Rectal smooth muscle tissue (tissue), 1 donor: Measurements from ENCODE around the gene MAMDC2.
A peak's percentile ranks its signal among the peaks of the same experiment; 100 is the strongest.

ENCODE experiments used
- H3K27ac ChIP-seq: one replicate; pipeline ENCODE4 v1.7.0; 2013; ENCODE audit warnings: low read depth, low read length, inconsistent platforms
- H3K27me3 ChIP-seq: one replicate; pipeline ENCODE4 v1.7.0; 2013; ENCODE audit warnings: low read length; ENCODE audit not compliant: control insufficient read depth, insufficient read depth
- H3K36me3 ChIP-seq: one replicate; pipeline ENCODE4 v1.7.0; 2013; ENCODE audit warnings: low read length; ENCODE audit not compliant: control insufficient read depth, insufficient read depth
- H3K4me1 ChIP-seq: one replicate; pipeline ENCODE4 v1.7.0; 2013; ENCODE audit warnings: low read length; ENCODE audit not compliant: control insufficient read depth, insufficient read depth
- H3K4me3 ChIP-seq: one replicate; pipeline ENCODE4 v1.7.0; 2013; ENCODE audit warnings: low read length
- H3K9ac ChIP-seq: one replicate; pipeline ENCODE4 v1.7.0; 2013; ENCODE audit warnings: low read length

The MAMDC2 gene

GRCh38 chr9:70117835-70118319 lies 74.2 kb downstream of the MAMDC2 start:
- Histone ChIP-seq H3K27ac (no peak overlapping the region), H3K36me3 (no peaks in the 10 kb centered on the region), H3K4me1 (peaks cover 9% of the 10 kb centered on the region), H3K4me3 (no peak overlapping the region), H3K27me3 (no peaks in the 10 kb centered on the region), H3K9ac (no peak overlapping the region)

DNA sequence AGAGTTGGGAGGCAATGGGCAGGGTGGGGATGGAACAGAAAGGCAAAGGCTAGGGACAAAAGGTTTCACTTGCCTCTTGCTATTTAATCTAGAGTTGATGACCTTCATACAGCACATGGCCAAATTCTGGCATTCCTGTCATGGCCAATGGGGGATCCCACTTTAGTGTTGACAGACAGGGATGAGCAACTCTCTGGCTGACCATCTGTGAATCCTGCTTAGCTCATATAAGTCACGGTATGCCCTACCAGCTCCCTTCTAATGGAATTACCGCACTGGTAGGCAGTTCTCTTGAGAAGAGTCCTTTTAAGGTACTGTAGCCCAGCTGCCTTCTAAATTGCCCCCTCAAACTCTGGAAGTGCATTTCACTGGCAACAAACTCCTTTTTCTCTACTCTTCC lies 76.1 kb downstream of the MAMDC2 start:
- Histone ChIP-seq H3K4me3 (no peak overlapping the region), H3K27me3 (no peaks in the 10 kb centered on the region), H3K27ac (no peak overlapping the region), H3K9ac (no peak overlapping the region), H3K4me1 (peaks cover 6% of the 10 kb centered on the region), H3K36me3 (no peaks in the 10 kb centered on the region)

DNA sequence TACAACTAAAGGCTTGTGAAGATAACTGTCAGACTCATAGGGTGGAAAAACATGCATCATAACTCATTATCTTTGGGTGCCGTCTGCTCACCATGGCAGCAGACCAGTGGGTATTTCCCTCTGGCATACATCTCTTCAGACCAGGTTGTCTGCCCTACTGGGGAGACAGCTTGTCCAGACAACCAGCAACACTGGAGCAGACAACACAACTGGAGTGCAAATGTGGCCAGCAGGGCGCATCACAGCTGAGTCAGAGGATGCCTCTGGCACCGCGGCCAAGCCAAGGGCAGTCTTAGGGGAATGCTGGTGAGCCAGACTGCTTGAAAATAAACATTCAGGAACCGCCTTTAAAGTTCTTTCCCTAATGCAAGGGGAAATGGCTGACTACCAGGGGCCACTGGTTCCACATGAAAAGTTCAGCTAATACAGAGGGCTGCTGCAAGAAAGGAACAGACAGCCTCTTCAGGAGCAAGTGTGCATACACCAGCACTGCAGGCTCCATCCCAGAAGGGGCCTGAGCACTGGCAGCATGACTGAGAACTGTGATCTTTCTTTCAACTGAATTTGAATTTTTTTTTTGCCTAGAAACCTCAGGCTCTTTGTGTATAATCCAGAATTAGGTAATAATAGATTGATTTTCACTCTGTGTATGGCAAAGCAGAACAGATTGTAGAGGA lies 77.3 kb downstream of the MAMDC2 start:
- Histone ChIP-seq H3K36me3 (no peaks in the 10 kb centered on the region), H3K27ac (peak overlapping the region; percentile 27), H3K4me1 (peaks cover 6% of the 10 kb centered on the region), H3K27me3 (no peaks in the 10 kb centered on the region), H3K4me3 (no peak overlapping the region), H3K9ac (no peak overlapping the region)

- Histone ChIP-seq H3K4me1 (peaks cover 6% of the 10 kb centered on the region), H3K9ac (no peak overlapping the region), H3K4me3 (no peak overlapping the region), H3K27me3 (no peaks in the 10 kb centered on the region), H3K36me3 (no peaks in the 10 kb centered on the region), H3K27ac (no peak overlapping the region)
Measured at GRCh38 chr9:70121818-70122436, 78.3 kb downstream of the MAMDC2 start.

GRCh38 chr9:70123695-70124094 lies 80.0 kb downstream of the MAMDC2 start:
- no peak overlapping the region for H3K9ac ChIP-seq
- peaks cover 6% of the 10 kb centered on the region for H3K4me1 ChIP-seq
- no peaks in the 10 kb centered on the region for H3K36me3 ChIP-seq
- no peak overlapping the region for H3K4me3 ChIP-seq
- H3K27ac ChIP-seq, result no peak overlapping the region
- no peaks in the 10 kb centered on the region for H3K27me3 ChIP-seq

DNA sequence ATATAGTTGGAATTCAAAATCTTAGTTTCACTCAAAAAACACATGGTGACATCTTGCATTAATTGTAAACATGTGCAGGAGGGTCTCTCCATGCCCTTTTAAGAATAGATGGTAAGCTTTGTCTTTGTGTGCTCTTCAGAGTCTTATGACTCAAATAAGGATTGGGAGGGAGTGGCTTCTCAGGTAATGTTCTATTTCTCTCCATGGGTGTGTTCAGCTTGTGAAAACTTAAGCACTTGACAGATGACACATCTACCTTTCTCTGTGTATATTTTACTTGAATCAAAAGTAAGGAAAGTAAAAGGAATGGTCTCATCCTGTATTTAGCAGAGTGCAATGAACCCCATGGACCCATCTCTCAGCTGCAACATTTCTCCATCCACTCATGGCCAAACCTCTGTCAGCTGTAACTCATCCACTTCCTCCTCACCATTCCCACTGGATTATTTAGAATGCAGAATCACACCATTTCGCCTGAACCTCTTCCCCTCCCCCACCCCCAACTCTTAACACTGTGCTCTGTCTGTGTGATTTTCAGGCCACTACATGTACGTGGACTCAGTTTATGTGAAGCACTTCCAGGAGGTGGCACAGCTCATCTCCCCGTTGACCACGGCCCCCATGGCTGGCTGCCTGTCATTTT lies 82.1 kb downstream of the MAMDC2 start:
- Histone ChIP-seq H3K9ac (no peak overlapping the region), H3K36me3 (no peaks in the 10 kb centered on the region), H3K27ac (no peak overlapping the region), H3K4me1 (peaks cover 2% of the 10 kb centered on the region), H3K27me3 (no peaks in the 10 kb centered on the region), H3K4me3 (no peak overlapping the region)

GRCh38 chr9:70127036-70127435 lies 83.4 kb downstream of the MAMDC2 start:
- Histone ChIP-seq H3K27me3 (no peaks in the 10 kb centered on the region), H3K27ac (no peak overlapping the region), H3K9ac (no peak overlapping the region), H3K36me3 (no peaks in the 10 kb centered on the region), H3K4me3 (no peak overlapping the region), H3K4me1 (no peaks in the 10 kb centered on the region)

GRCh38 chr9:70127540-70128416 lies 84.1 kb downstream of the MAMDC2 start:
- Histone ChIP-seq H3K9ac (no peak overlapping the region), H3K4me1 (no peaks in the 10 kb centered on the region), H3K27me3 (no peaks in the 10 kb centered on the region), H3K36me3 (no peaks in the 10 kb centered on the region), H3K27ac (no peak overlapping the region), H3K4me3 (no peak overlapping the region)

GRCh38 chr9:70130266-70130665 lies 86.6 kb downstream of the MAMDC2 start:
- no peak overlapping the region for H3K9ac ChIP-seq
- no peaks in the 10 kb centered on the region for H3K27me3 ChIP-seq
- peaks cover 2% of the 10 kb centered on the region for H3K4me1 ChIP-seq
- no peak overlapping the region for H3K27ac ChIP-seq
- no peaks in the 10 kb centered on the region for H3K36me3 ChIP-seq
- no peak overlapping the region for H3K4me3 ChIP-seq

GRCh38 chr9:70131296-70131695 lies 87.6 kb downstream of the MAMDC2 start:
- Histone ChIP-seq H3K4me1 (peaks cover 2% of the 10 kb centered on the region), H3K9ac (no peak overlapping the region), H3K27ac (no peak overlapping the region), H3K36me3 (no peaks in the 10 kb centered on the region), H3K4me3 (no peak overlapping the region), H3K27me3 (no peaks in the 10 kb centered on the region)

DNA sequence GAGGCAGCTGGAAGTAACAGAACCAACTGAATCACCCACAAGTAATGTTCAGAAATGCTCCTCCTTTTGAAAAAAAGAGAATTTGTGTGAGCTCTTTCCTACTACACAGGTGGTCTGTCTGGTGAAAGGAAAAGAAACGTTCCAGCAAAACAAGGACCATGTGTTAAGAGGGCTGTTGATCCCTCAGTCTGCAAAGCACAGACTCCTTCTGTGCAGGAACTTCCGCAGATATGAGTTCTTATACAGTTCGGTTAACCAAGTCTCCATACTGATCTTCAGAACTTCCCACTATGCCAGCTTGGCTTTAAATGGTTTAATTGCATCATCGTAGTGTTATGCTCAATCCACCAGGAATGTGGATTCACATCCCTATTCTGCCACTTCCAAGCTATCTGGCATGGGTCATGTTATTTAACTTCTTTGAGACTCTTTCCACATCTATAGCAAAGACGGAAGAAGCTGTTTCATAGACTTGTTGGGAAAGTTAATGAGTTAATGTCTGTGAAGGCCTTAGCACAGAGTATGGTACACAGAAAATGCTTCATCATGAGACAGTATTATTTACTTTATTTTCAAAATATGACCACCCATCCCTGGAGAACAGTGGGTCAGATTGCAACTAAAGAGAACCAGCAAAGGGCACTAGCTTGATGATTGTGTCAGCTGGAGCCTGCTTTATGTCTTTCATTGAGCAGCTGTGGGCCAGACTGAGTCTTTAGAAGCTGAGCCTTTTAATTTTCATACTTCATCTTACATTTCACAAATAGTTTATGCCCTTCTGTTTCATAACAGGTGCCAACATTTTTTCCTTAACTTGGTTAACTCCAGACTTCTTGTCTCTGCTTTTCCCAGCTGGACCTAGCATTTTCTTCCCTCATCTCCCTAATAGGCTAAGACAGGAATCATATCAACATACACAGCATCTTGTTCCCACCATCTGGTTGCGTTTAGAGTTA lies 89.9 kb downstream of the MAMDC2 start:
- H3K9ac ChIP-seq, result no peak overlapping the region
- H3K36me3 ChIP-seq, result no peaks in the 10 kb centered on the region
- H3K4me3 ChIP-seq, result no peak overlapping the region
- no peaks in the 10 kb centered on the region for H3K27me3 ChIP-seq
- H3K27ac ChIP-seq, result peak overlapping the region; percentile 15
- H3K4me1 ChIP-seq, result peaks cover 2% of the 10 kb centered on the region
